ENCODE results near the gene SYDE1. TPM values are rescaled to one million over a fixed set of nuclear protein-coding genes. Genes with fewer than 3 reads are reported as not detected.

The SYDE1 gene
- total and polyA plus RNA-seq, 10 of the 15 experiments (the other 5 are each of a cell fraction or from before 2014, with no cell fraction given) = not detected

GRCh38 chr19:15149737-15150136, 42.5 kb downstream of the SYDE1 start:
- Histone ChIP-seq H3K79me2 (ENCODE audit: control insufficient read depth, insufficient read depth, low read length) (no peaks in the 10 kb centered on the region), H2AFZ (ENCODE audit: control insufficient read depth, low read depth, low read length) (no peak overlapping the region), H3K4me3 (no peak overlapping the region), H3K9me3 (replicated peaks; ENCODE audit: control insufficient read depth, insufficient read depth, low read length) (peaks cover 3% of the 10 kb centered on the region; the same call in 2 of the 3 replicates), H3K9ac (ENCODE audit: control insufficient read depth, insufficient read depth, low read length) (no peak overlapping the region), H3K4me1 (ENCODE audit: control insufficient read depth, insufficient read depth, low read length) (no peaks in the 10 kb centered on the region), H3K27ac (ENCODE audit: control insufficient read depth, insufficient read depth) (no peak overlapping the region), H3K36me3 (ENCODE audit: control insufficient read depth in 2 of 2, insufficient read depth in 2 of 2, low read length in 1 of 2) (no peaks in the 10 kb centered on the region), H4K20me1 (ENCODE audit: control insufficient read depth, insufficient read depth) (no peaks in the 10 kb centered on the region), H3K27me3 (replicated peaks in 1 of 2; ENCODE audit: control insufficient read depth in 2 of 2, insufficient read depth in 2 of 2, low read length in 1 of 2) (no peaks in the 10 kb centered on the region), H3K4me2 (ENCODE audit: control insufficient read depth, insufficient read depth) (no peak overlapping the region)
- ChIA-PET RAD21 (ENCODE audit: unreplicated experiment) (interaction anchor here (2.4 kb wide), 1 partner anchor 48 kb away, joined by 10 read pairs; no protein-coding TSS in a partner anchor), SMC1A (ENCODE audit: uncharacterized antibody, unreplicated experiment) (interaction anchor here (1.3 to 2.0 kb wide), 2 partner anchors 24 to 48 kb away, joined by 4 to 8 read pairs; a partner anchor contains a TSS), CTCF (interaction anchor here (0.8 to 4.5 kb wide), 7 partner anchors 23 to 406 kb away, joined by 3 to 52 read pairs (median 5); no protein-coding TSS in a partner anchor), POLR2A (no interaction called here)
- intact Hi-C loops (cut with micrococcal nuclease; ENCODE audit: unreplicated experiment) = loop anchor here (1.0 kb wide), 1 partner anchor 57 kb away; no protein-coding TSS in a partner anchor
- TF ChIP-seq GATAD2B (conservative IDR thresholded peaks at IDR 0.05; ENCODE audit: low read depth) (no peak), CUX1 (IDR thresholded peaks at IDR 0.05; ENCODE audit: insufficient replicate concordance, low read depth, low read length) (no peak), EGR1 (IDR thresholded peaks at IDR 0.05; ENCODE audit: borderline replicate concordance in 1 of 2, low read depth in 2 of 2, low read length in 2 of 2) (no peak), EED (IDR thresholded peaks at IDR 0.05; ENCODE audit: low read depth) (no peak), CBX3 (IDR thresholded peaks at IDR 0.05; ENCODE audit: borderline replicate concordance, low read depth) (no peak), TCF12 (IDR thresholded peaks at IDR 0.05; ENCODE audit: low read depth, low read length) (no peak)
- TF ChIP-seq, protein P1, sequence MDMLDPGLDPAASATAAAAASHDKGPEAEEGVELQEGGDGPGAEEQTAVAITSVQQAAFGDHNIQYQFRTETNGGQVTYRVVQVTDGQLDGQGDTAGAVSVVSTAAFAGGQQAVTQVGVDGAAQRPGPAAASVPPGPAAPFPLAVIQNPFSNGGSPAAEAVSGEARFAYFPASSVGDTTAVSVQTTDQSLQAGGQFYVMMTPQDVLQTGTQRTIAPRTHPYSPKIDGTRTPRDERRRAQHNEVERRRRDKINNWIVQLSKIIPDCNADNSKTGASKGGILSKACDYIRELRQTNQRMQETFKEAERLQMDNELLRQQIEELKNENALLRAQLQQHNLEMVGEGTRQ (IDR thresholded peaks at IDR 0.05; ENCODE audit: borderline replicate concordance, low read depth, low read length) = no peak
- TF ChIP-seq, protein P2, sequence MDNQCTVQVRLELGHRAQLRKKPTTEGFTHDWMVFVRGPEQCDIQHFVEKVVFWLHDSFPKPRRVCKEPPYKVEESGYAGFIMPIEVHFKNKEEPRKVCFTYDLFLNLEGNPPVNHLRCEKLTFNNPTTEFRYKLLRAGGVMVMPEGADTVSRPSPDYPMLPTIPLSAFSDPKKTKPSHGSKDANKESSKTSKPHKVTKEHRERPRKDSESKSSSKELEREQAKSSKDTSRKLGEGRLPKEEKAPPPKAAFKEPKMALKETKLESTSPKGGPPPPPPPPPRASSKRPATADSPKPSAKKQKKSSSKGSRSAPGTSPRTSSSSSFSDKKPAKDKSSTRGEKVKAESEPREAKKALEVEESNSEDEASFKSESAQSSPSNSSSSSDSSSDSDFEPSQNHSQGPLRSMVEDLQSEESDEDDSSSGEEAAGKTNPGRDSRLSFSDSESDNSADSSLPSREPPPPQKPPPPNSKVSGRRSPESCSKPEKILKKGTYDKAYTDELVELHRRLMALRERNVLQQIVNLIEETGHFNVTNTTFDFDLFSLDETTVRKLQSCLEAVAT (IDR thresholded peaks at IDR 0.05) = no peak
- 64% methylated on average over 5 of the region's 5 CpGs for WGBS (ENCODE audit: insufficient coverage, insufficient replicate concordance, low lambda C conversion rate, missing lambda C conversion rate)
- in situ Hi-C loops (cut with MboI) = loop anchor here (5.0 kb wide), 1 partner anchor 62 kb away; no protein-coding TSS in a partner anchor
- BruUV-seq (replicated peaks) = no TSS peak
- DNase-seq (ENCODE audit: low read depth, low spot score) (no peak), FAIRE-seq (no peak), ATAC-seq (no peak)
